ENCODE measurements around the gene YAF2. TPM values are rescaled to one million over a fixed set of nuclear protein-coding genes. Genes with fewer than 3 reads are reported as not detected.

YAF2 gene
- total RNA-seq, 1 experiment from 2014 or later: 27.6 TPM

DNA sequence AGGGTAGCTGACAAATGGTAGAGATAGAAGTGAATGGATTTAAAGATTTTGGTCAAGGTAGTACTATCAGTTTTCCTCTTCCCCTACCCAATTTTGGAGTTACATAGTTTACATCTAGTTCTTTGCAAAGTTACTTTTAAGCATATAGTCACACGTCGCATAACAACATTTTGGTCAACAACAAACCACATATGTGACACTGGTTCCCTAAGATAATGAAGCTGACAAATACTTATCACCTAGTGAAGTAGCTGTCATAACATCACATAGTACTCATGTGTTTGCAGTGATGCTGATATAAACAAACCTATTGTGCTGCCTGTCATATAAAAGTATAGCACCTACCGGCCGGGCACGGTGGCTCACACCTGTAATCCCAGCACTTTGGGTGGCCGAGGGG lies 45.4 kb downstream of the YAF2 start:
- Histone ChIP-seq H3K9me3 (ENCODE audit: control insufficient read depth, insufficient read depth, low read depth, low read length) (no peaks in the 10 kb centered on the region), H3K4me1 (ENCODE audit: control insufficient read depth, insufficient read depth, low read length) (no peaks in the 10 kb centered on the region), H3K27me3 (ENCODE audit: control insufficient read depth, insufficient read depth, low read length) (no peaks in the 10 kb centered on the region), H3K27ac (ENCODE audit: low read length) (no peak overlapping the region), H3K4me3 (ENCODE audit: low read depth in 2 of 2, low read length in 2 of 2) (no peak overlapping the region), H3K36me3 (ENCODE audit: control insufficient read depth, insufficient read depth, low read length) (no peaks in the 10 kb centered on the region)
- no peak for TF ChIP-seq POLR2AphosphoS5 (IDR thresholded peaks at IDR 0.05; ENCODE audit: low read depth, low read length)
- TF ChIP-seq, protein P1, sequence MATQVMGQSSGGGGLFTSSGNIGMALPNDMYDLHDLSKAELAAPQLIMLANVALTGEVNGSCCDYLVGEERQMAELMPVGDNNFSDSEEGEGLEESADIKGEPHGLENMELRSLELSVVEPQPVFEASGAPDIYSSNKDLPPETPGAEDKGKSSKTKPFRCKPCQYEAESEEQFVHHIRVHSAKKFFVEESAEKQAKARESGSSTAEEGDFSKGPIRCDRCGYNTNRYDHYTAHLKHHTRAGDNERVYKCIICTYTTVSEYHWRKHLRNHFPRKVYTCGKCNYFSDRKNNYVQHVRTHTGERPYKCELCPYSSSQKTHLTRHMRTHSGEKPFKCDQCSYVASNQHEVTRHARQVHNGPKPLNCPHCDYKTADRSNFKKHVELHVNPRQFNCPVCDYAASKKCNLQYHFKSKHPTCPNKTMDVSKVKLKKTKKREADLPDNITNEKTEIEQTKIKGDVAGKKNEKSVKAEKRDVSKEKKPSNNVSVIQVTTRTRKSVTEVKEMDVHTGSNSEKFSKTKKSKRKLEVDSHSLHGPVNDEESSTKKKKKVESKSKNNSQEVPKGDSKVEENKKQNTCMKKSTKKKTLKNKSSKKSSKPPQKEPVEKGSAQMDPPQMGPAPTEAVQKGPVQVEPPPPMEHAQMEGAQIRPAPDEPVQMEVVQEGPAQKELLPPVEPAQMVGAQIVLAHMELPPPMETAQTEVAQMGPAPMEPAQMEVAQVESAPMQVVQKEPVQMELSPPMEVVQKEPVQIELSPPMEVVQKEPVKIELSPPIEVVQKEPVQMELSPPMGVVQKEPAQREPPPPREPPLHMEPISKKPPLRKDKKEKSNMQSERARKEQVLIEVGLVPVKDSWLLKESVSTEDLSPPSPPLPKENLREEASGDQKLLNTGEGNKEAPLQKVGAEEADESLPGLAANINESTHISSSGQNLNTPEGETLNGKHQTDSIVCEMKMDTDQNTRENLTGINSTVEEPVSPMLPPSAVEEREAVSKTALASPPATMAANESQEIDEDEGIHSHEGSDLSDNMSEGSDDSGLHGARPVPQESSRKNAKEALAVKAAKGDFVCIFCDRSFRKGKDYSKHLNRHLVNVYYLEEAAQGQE (IDR thresholded peaks at IDR 0.05; ENCODE audit: insufficient read depth in 1 of 2, low read depth in 2 of 2, low read length in 1 of 2): no peak
- TF ChIP-seq SIN3A (IDR thresholded peaks at IDR 0.05; ENCODE audit: borderline replicate concordance, insufficient read depth, low read depth, low read length): no peak
- TF ChIP-seq CTCF (IDR thresholded peaks at IDR 0.05): no peak
- no peak for TF ChIP-seq TCF7L2 (IDR thresholded peaks at IDR 0.05; ENCODE audit: low read depth, low read length)
- in situ Hi-C loops (cut with HindIII; ENCODE audit: low pct_unique_long_range_greater_than_20kb, low sequenced_read_pairs): no loop called here
- BruUV-seq (replicated peaks): no TSS peak
- intact Hi-C loops (cut with micrococcal nuclease; ENCODE audit: unreplicated experiment): no loop called here
- ChIA-PET CTCF (no interaction called here), POLR2A (no interaction called here)
- ATAC-seq (no peak), DNase-seq (ENCODE audit: low read depth, low spot score) (no peak)

DNA sequence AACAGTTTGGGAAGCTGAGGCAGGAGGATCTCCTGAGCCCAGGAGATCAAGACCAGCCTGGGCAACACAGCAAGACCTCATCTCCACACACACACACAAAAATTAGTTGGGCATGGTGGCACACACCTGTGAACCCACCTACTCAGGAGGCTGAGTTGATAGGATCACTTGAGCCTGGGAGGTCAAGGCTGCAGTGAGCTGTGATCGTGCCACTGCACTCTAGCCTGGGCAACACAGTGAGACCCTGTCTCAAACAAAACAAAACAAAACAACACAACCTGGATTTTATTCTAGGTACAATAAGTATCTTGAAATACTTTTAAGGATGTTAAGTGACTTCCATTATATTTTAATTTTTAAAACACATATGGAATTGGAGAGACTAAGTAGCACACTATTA lies 45.8 kb downstream of the YAF2 start:
- no peak overlapping the region for H3K27ac ChIP-seq (ENCODE audit: low read length)
- CTCF ChIA-PET: no interaction called here
- TF ChIP-seq, protein P1 (IDR thresholded peaks at IDR 0.05; ENCODE audit: insufficient read depth in 1 of 2, low read depth in 2 of 2, low read length in 1 of 2): no peak
- TF ChIP-seq SIN3A (IDR thresholded peaks at IDR 0.05; ENCODE audit: borderline replicate concordance, insufficient read depth, low read depth, low read length) (no peak), TCF7L2 (IDR thresholded peaks at IDR 0.05; ENCODE audit: low read depth, low read length) (no peak), CTCF (IDR thresholded peaks at IDR 0.05) (no peak), POLR2AphosphoS5 (IDR thresholded peaks at IDR 0.05; ENCODE audit: low read depth, low read length) (no peak)
- in situ Hi-C loops (cut with HindIII; ENCODE audit: low pct_unique_long_range_greater_than_20kb, low sequenced_read_pairs): no loop called here
- POLR2A ChIA-PET: no interaction called here
- no peaks in the 10 kb centered on the region for H3K9me3 ChIP-seq (ENCODE audit: control insufficient read depth, insufficient read depth, low read depth, low read length)
- H3K27me3 ChIP-seq (ENCODE audit: control insufficient read depth, insufficient read depth, low read length): no peaks in the 10 kb centered on the region
- no peak overlapping the region for H3K4me3 ChIP-seq (ENCODE audit: low read depth in 2 of 2, low read length in 2 of 2)
- DNase-seq (ENCODE audit: low read depth, low spot score) (no peak), ATAC-seq (no peak)
- H3K36me3 ChIP-seq (ENCODE audit: control insufficient read depth, insufficient read depth, low read length): no peaks in the 10 kb centered on the region
- BruUV-seq (replicated peaks): no TSS peak
- intact Hi-C loops (cut with micrococcal nuclease; ENCODE audit: unreplicated experiment): no loop called here
- no peaks in the 10 kb centered on the region for H3K4me1 ChIP-seq (ENCODE audit: control insufficient read depth, insufficient read depth, low read length)

All from Panc1 (cell line).